RWPE2 (cell line): Measurements from ENCODE around the gene LYPD3.
A peak's percentile ranks its signal among the peaks of the same experiment; 100 is the strongest.

Experiments
- ATAC-seq: fragments of 200-7000 bp; cut with Tn5 transposase; 3 replicates; pipeline ENCODE4 v1.9.1; 2021; ENCODE audit warnings: low read depth
- DNase-seq: peaks from one replicate; pipeline ENCODE4 v3.0.0-alpha.2; 2020; ENCODE audit warnings: low spot score
- H3K27ac ChIP-seq: fragments of 450-650 bp; 2 replicates; pipeline ENCODE4 v1.5.1; 2017; ENCODE audit warnings: mild to moderate bottlenecking; ENCODE audit not compliant: poor library complexity, severe bottlenecking
- H3K27me3 ChIP-seq: fragments of 250-450 bp; sonication (Bioruptor Pico); 2 replicates; pipeline ENCODE4 v1.5.1; 2021; ENCODE audit warnings: mild to moderate bottlenecking, moderate library complexity; ENCODE audit not compliant: insufficient read depth, poor library complexity, severe bottlenecking
- H3K36me3 ChIP-seq: fragments of 250-450 bp; sonication (Bioruptor Pico); 2 replicates; pipeline ENCODE4 v1.5.1; 2020; ENCODE audit warnings: low read depth, mild to moderate bottlenecking, moderate library complexity
- H3K4me1 ChIP-seq: fragments of 250-450 bp; sonication (Bioruptor Pico); 2 replicates; pipeline ENCODE4 v1.5.1; 2021; ENCODE audit warnings: mild to moderate bottlenecking, moderate library complexity; ENCODE audit not compliant: insufficient read depth, poor library complexity, severe bottlenecking
- H3K4me3 ChIP-seq: fragments of 250-450 bp; sonication (Bioruptor Pico); 2 replicates; pipeline ENCODE4 v1.5.1; 2021; ENCODE audit warnings: mild to moderate bottlenecking, moderate library complexity; ENCODE audit not compliant: severe bottlenecking
- H3K9me3 ChIP-seq: fragments of 250-450 bp; sonication (Bioruptor Pico); 2 replicates; pipeline ENCODE4 v1.5.1; 2021; ENCODE audit warnings: mild to moderate bottlenecking, moderate library complexity; ENCODE audit not compliant: severe bottlenecking
- CTCF ChIP-seq: fragments of 450-650 bp; IDR thresholded peaks from one replicate; pipeline ENCODE4 v1.5.1; 2017; ENCODE audit warnings: mild to moderate bottlenecking, moderate library complexity; ENCODE audit not compliant: poor library complexity, severe bottlenecking

LYPD3 gene

GRCh38 chr19:43503501-43504425 is 38.4 kb upstream of the LYPD3 start:
- Histone ChIP-seq H3K27me3 (no peaks in the 10 kb centered on the region), H3K27ac (peak overlapping the region; percentile 32), H3K4me1 (no peaks in the 10 kb centered on the region), H3K9me3 (no peaks in the 10 kb centered on the region), H3K4me3 (peak overlapping the region; percentile 65), H3K36me3 (peaks cover 17% of the 10 kb centered on the region)
- TF ChIP-seq CTCF = peak; percentile 25
- DNase-seq (peak; percentile 92), ATAC-seq (peak; percentile 86)

- H3K4me1 ChIP-seq = no peaks in the 10 kb centered on the region
- peaks cover 9% of the 10 kb centered on the region for H3K36me3 ChIP-seq
- DNase-seq (no peak), ATAC-seq (no peak)
- no peak overlapping the region for H3K27ac ChIP-seq
- H3K4me3 ChIP-seq = no peak overlapping the region
- no peaks in the 10 kb centered on the region for H3K9me3 ChIP-seq
- no peaks in the 10 kb centered on the region for H3K27me3 ChIP-seq
- no peak for TF ChIP-seq CTCF
Measured at GRCh38 chr19:43502419-43502976, 37.1 kb upstream of the LYPD3 start.

GRCh38 chr19:43501661-43502418 is 36.4 kb upstream of the LYPD3 start:
- Histone ChIP-seq H3K9me3 (no peaks in the 10 kb centered on the region), H3K27ac (no peak overlapping the region), H3K4me3 (no peak overlapping the region), H3K27me3 (no peaks in the 10 kb centered on the region), H3K4me1 (no peaks in the 10 kb centered on the region), H3K36me3 (peaks cover 9% of the 10 kb centered on the region)
- DNase-seq (no peak), ATAC-seq (no peak)
- TF ChIP-seq CTCF = no peak

GRCh38 chr19:43499042-43499441 is 33.6 kb upstream of the LYPD3 start:
- H3K27ac ChIP-seq = no peak overlapping the region
- peaks cover 7% of the 10 kb centered on the region; the same call in 1 of the 2 replicates for H3K36me3 ChIP-seq
- no peaks in the 10 kb centered on the region for H3K4me1 ChIP-seq
- no peak for ATAC-seq
- H3K4me3 ChIP-seq = no peak overlapping the region
- no peaks in the 10 kb centered on the region for H3K27me3 ChIP-seq
- DNase-seq = no peak
- no peak for TF ChIP-seq CTCF
- no peaks in the 10 kb centered on the region for H3K9me3 ChIP-seq
